AG10803 (cell line): ENCODE data around the gene COA8.
"Not testable (repeated sequence)": the region's sequence is repeated elsewhere in the genome, so short reads cannot be mapped to it uniquely, and the experiment has no call there.

Source experiments
- DNase-seq: peaks from one replicate; pipeline ENCODE4 v3.0.0; 2010; ENCODE audit warnings: low read depth
- H3K4me3 ChIP-seq: 2 replicates; pipeline ENCODE4 v1.5.1; 2011; ENCODE audit warnings: mild to moderate bottlenecking, low read length, control low read depth
- TF ChIP-seq, protein P1 (sequence below): conservative IDR thresholded peaks from 2 replicates; pipeline ENCODE4 v1.5.1; 2011; ENCODE audit warnings: mild to moderate bottlenecking, low read length, control low read depth, inconsistent platforms

COA8 gene

DNA sequence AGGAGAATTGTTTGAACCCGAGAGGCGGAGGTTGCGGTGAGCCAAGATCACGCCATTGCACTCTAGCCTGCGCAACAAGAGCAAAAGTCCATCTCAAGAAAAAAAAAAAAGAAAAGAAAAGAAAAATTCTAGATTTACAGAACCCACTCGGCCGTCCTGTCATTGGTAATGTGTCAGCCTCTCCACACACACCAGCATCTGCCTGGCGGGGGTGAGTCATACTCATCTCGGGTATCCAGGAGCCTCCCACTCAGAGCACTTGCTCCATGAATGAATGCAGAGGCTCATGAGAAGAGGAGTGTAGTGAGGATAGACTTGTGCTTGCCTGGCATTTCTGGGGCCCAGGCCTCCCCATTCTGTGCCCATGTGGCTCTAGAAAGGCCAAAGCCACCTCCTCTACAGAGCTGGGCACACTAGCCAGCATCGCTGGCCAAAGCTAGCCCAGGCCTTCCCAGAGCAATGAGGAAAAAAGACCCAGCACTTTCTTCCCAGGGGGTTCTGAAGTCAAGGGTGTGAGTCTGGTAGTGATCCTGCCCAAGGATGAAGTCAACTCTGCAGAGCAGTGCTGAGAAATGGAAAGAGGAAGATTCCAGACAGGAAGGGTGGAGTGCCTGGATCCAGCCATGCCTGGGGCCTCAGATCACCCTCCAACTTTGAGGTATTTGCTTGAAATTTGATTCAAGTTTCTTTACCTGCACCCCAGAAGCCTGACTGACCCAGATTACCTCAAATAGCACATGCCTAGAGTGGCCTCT, 35.0 kb downstream of the COA8 start:
- no peak overlapping the region for H3K4me3 ChIP-seq
- TF ChIP-seq, protein P1, sequence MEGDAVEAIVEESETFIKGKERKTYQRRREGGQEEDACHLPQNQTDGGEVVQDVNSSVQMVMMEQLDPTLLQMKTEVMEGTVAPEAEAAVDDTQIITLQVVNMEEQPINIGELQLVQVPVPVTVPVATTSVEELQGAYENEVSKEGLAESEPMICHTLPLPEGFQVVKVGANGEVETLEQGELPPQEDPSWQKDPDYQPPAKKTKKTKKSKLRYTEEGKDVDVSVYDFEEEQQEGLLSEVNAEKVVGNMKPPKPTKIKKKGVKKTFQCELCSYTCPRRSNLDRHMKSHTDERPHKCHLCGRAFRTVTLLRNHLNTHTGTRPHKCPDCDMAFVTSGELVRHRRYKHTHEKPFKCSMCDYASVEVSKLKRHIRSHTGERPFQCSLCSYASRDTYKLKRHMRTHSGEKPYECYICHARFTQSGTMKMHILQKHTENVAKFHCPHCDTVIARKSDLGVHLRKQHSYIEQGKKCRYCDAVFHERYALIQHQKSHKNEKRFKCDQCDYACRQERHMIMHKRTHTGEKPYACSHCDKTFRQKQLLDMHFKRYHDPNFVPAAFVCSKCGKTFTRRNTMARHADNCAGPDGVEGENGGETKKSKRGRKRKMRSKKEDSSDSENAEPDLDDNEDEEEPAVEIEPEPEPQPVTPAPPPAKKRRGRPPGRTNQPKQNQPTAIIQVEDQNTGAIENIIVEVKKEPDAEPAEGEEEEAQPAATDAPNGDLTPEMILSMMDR = no peak
- DNase-seq = peak; percentile 84

- DNase-seq = no peak
- TF ChIP-seq, protein P1 = no peak
- no peak overlapping the region for H3K4me3 ChIP-seq
Observed at GRCh38 chr14:103600503-103600902, 37.7 kb downstream of the COA8 start.

- no peak overlapping the region for H3K4me3 ChIP-seq
- TF ChIP-seq, protein P1 = no peak
- DNase-seq = no peak
Observed at GRCh38 chr14:103604620-103605019, 41.9 kb downstream of the COA8 start.

GRCh38 chr14:103606963-103607668, 44.4 kb downstream of the COA8 start:
- TF ChIP-seq, protein P1 = peak; percentile 55
- peak; percentile 95 for DNase-seq
- peak overlapping the region; percentile 33 for H3K4me3 ChIP-seq

GRCh38 chr14:103607822-103608221, 45.1 kb downstream of the COA8 start:
- H3K4me3 ChIP-seq = no peak overlapping the region
- DNase-seq = no peak
- TF ChIP-seq, protein P1 = no peak

- DNase-seq, H3K4me3 ChIP-seq: not testable (repeated sequence)
Observed at GRCh38 chr14:103609081-103609480, 46.3 kb downstream of the COA8 start.

DNA sequence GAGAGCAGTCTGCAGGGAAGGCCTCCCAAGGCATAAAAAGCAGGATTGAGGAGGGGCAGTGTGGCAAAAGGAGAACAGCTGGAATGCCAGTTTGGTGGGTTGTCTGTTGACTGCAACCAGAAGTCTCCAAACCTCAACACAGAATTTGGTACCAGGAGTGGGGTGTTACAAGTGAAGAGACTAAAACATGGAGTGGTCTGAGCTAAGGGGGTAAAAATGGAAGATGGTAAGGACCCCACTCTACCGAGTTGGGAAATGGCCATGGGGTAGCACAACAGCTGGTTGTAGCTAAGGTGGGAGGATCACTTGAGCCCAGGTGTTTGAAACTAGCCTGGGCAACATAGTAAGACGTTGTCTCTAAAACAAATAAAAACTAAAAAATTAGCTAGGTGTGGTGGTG, 48.5 kb downstream of the COA8 start:
- no peak for DNase-seq
- no peak overlapping the region for H3K4me3 ChIP-seq
- TF ChIP-seq, protein P1 = no peak
